SK-N-SH (cell line): ENCODE results near the gene SYNPR. TPM values are rescaled to one million over a fixed set of nuclear protein-coding genes. Genes with fewer than 3 reads are reported as not detected.

Experiments
- CTCF ChIA-PET: fragments of 300-600, 350-600 bp; formaldehyde crosslinking; extraction: SDS; loops from one replicate; lab custom pipeline; 2021; lab: Yijun Ruan, JAX
- POLR2A ChIA-PET: fragments of 350-600 bp; sonication (Branson Sonifier 250); formaldehyde crosslinking; extraction: SDS; loops from one replicate; lab custom pipeline; 2020; ENCODE audit warnings: antibody characterized with exemption, inconsistent platforms; lab: Yijun Ruan, JAX
- DNase-seq: peaks from one replicate; pipeline ENCODE4 v3.0.0; 2012
- H2AFZ ChIP-seq: fragments of 200-600 bp; sonication (generic); 2 replicates; pipeline ENCODE4 v1.8.1; 2016; ENCODE audit warnings: antibody characterized with exemption, mild to moderate bottlenecking, low read depth
- H3F3A ChIP-seq: fragments of 200-600 bp; sonication (generic); replicated peaks from 2 replicates; pipeline ENCODE3; 2016; ENCODE audit warnings: antibody characterized with exemption, mild to moderate bottlenecking; ENCODE audit not compliant: insufficient read depth
- H3K27ac ChIP-seq, 2 experiments: fragments of 200-500 bp in 1 of 2; fragments of 200-600 bp in 1 of 2; sonication (Bioruptor generic) in 1 of 2; sonication (generic), shearing (Covaris generic) in 1 of 2; 2 replicates each; pipeline versions ENCODE4 v1.5.1 to v1.6.1; 2014 to 2016; ENCODE audit warnings: low read depth in 2 of 2, inconsistent platforms in 1 of 2, low read length in 1 of 2, mild to moderate bottlenecking in 1 of 2, mixed read lengths in 1 of 2
- H3K27me3 ChIP-seq: fragments of 200-600 bp; sonication (generic), shearing (Covaris generic); 2 replicates; pipeline ENCODE4 v1.6.1; 2016; ENCODE audit warnings: mixed run types; ENCODE audit not compliant: insufficient read depth
- H3K36me3 ChIP-seq, 2 experiments: fragments of 200-500 bp in 1 of 2; fragments of 200-600 bp in 1 of 2; sonication (Bioruptor generic) in 1 of 2; sonication (generic) in 1 of 2; replicated peaks in 1 of 2; 2 replicates each; pipeline versions ENCODE3 to v1.5.1; 2014 to 2016; ENCODE audit warnings: low read length in 1 of 2, mild to moderate bottlenecking in 1 of 2; ENCODE audit not compliant: insufficient read depth in 2 of 2, control insufficient read depth in 1 of 2
- H3K4me1 ChIP-seq, 2 experiments: fragments of 200-500 bp in 1 of 2; fragments of 200-600 bp in 1 of 2; sonication (Bioruptor generic) in 1 of 2; sonication (generic), shearing (Covaris generic) in 1 of 2; 2 replicates each; pipeline versions ENCODE4 v1.5.1 to v1.6.1; 2014 to 2016; ENCODE audit warnings: low read depth in 1 of 2, low read length in 1 of 2, mixed run types in 1 of 2; ENCODE audit not compliant: insufficient read depth in 2 of 2, control insufficient read depth in 1 of 2
- H3K4me2 ChIP-seq: fragments of 200-600 bp; sonication (generic), shearing (Covaris generic); 2 replicates; pipeline ENCODE4 v1.6.1; 2017; ENCODE audit warnings: mixed run types
- H3K4me3 ChIP-seq, 2 experiments: fragments of 200-500 bp in 1 of 2; fragments of 200-600 bp in 1 of 2; sonication (Bioruptor generic) in 1 of 2; sonication (generic), shearing (Covaris generic) in 1 of 2; 2 replicates each; pipeline versions ENCODE4 v1.5.1 to v1.8.1; 2014 to 2016; ENCODE audit warnings: low read depth in 2 of 2, inconsistent platforms in 1 of 2, low read length in 1 of 2, mild to moderate bottlenecking in 1 of 2, mixed read lengths in 1 of 2, moderate library complexity in 1 of 2
- H3K79me2 ChIP-seq: fragments of 200-600 bp; sonication (generic); 2 replicates; pipeline ENCODE4 v1.8.1; 2017; ENCODE audit warnings: mild to moderate bottlenecking; ENCODE audit not compliant: insufficient read depth
- H3K9ac ChIP-seq: fragments of 200-600 bp; sonication (generic); 2 replicates; pipeline ENCODE4 v1.6.1; 2017; ENCODE audit warnings: mixed run types
- H3K9me2 ChIP-seq: fragments of 200-600 bp; sonication (generic); 2 replicates; pipeline ENCODE4 v1.6.1; 2017; ENCODE audit warnings: mixed run types
- H3K9me3 ChIP-seq: fragments of 200-600 bp; sonication (generic); 2 replicates; pipeline ENCODE4 v1.6.1; 2017; ENCODE audit warnings: mixed run types, mild to moderate bottlenecking, moderate library complexity
- H4K20me1 ChIP-seq: fragments of 200-600 bp; sonication (generic); 2 replicates; pipeline ENCODE4 v1.6.1; 2017; ENCODE audit warnings: mild to moderate bottlenecking, mixed run types; ENCODE audit not compliant: insufficient read depth
- CTCF ChIP-seq: fragments of 200-600 bp; sonication (generic); IDR thresholded peaks from 2 replicates; pipeline ENCODE4 v1.6.1; 2017; ENCODE audit warnings: antibody characterized with exemption, mild to moderate bottlenecking, moderate library complexity
- EZH2phosphoT487 ChIP-seq: fragments of 200-600 bp; sonication (generic); IDR thresholded peaks from 2 replicates; pipeline ENCODE4 v1.6.1; 2017; ENCODE audit warnings: low read depth, mixed run types, mild to moderate bottlenecking, antibody characterized with exemption, moderate library complexity, borderline replicate concordance
- GABPA ChIP-seq: IDR thresholded peaks from 2 replicates; pipeline ENCODE4 v1.4.0; 2012; ENCODE audit warnings: low read depth, mild to moderate bottlenecking
- NFIC ChIP-seq: IDR thresholded peaks from 2 replicates; pipeline ENCODE4 v1.4.0; 2012; ENCODE audit warnings: borderline replicate concordance
- SIN3A ChIP-seq: IDR thresholded peaks from 2 replicates; pipeline ENCODE4 v1.6.1; 2012; ENCODE audit warnings: low read depth, mild to moderate bottlenecking, low read length, moderate library complexity, borderline replicate concordance
- TAF1 ChIP-seq: IDR thresholded peaks from 2 replicates; pipeline ENCODE4 v1.6.1; 2012; ENCODE audit warnings: low read depth, mild to moderate bottlenecking, low read length, moderate library complexity, borderline replicate concordance
- TCF12 ChIP-seq: IDR thresholded peaks from 2 replicates; pipeline ENCODE4 v1.4.0; 2012
- YY1 ChIP-seq: IDR thresholded peaks from 2 replicates; pipeline ENCODE4 v1.4.0; 2012; ENCODE audit warnings: low read depth, mild to moderate bottlenecking
- ZBTB33 ChIP-seq: IDR thresholded peaks from 2 replicates; pipeline ENCODE4 v1.4.0; 2012; ENCODE audit warnings: low read depth, borderline replicate concordance
- WGBS: methylation state at CpG from one replicate; pipeline ENCODE4 v1.1.6; 2017; ENCODE audit warnings: low lambda C conversion rate; 5-methylcytosine and 5-hydroxymethylcytosine counted together
- polyA plus RNA-seq, 3 experiments: library from polyadenylated mRNA; depleted of rRNA; stranded (reverse); fragments of >200 nt; gene quantifications; 2 replicates each; pipeline ENCODE4 v1.2.3, GENCODE V29; 2012
- TF ChIP-seq, protein P1 (sequence below): fragments of 150-350 bp; IDR thresholded peaks from 2 replicates; pipeline ENCODE4 v1.6.1; 2016; ENCODE audit warnings: mild to moderate bottlenecking, low read depth, low read length

Gene SYNPR
- polyA plus RNA-seq, 1 of the 3 experiments (the other 2 are of a cell fraction): not detected

DNA sequence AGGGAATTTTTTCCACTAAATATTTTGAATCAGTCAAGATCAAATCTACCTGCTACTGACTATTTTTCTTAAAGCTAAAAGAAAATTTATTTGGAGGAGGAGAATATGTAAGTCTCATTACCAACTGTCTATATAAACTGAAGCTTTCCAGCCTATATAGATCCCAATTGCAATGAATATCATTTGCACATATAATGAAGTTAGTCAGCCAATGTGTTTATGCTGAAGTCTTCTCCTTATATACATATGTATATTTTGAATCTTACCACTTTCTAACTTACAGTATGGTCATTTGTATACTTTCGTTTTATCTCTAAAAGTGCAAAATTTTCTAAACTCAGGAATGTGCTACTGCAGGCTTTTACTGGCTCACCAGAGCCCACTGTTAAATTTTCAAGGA is 136.5 kb downstream of the SYNPR start:
- DNase-seq: no peak
- WGBS: 35% methylated on average over 1 of the region's 1 CpG
- POLR2A ChIA-PET: no interaction called here

GRCh38 chr3:63429905-63430304 is 151.8 kb downstream of the SYNPR start:
- CTCF ChIA-PET: interaction anchor here (1.1 kb wide), 1 partner anchor 9 kb away, joined by 3 read pairs; no protein-coding TSS in a partner anchor

More for the DNA sequence above, 136.5 kb downstream of the SYNPR start:
- TF ChIP-seq YY1 (no peak), TCF12 (no peak), ZBTB33 (no peak), EZH2phosphoT487 (no peak), SIN3A (no peak), GABPA (no peak), TAF1 (no peak)
- TF ChIP-seq, protein P1, sequence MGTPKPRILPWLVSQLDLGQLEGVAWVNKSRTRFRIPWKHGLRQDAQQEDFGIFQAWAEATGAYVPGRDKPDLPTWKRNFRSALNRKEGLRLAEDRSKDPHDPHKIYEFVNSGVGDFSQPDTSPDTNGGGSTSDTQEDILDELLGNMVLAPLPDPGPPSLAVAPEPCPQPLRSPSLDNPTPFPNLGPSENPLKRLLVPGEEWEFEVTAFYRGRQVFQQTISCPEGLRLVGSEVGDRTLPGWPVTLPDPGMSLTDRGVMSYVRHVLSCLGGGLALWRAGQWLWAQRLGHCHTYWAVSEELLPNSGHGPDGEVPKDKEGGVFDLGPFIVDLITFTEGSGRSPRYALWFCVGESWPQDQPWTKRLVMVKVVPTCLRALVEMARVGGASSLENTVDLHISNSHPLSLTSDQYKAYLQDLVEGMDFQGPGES: no peak
- TF ChIP-seq, all 33 proteins: peak for 0
- no peaks in the 10 kb centered on the region for H3K79me2 ChIP-seq
- no peaks in the 10 kb centered on the region for H4K20me1 ChIP-seq
- no peak overlapping the region for H3K9ac ChIP-seq
- no peak overlapping the region for H3K4me3 ChIP-seq
- H3K9me3 ChIP-seq: no peaks in the 10 kb centered on the region
- no peak overlapping the region for H2AFZ ChIP-seq
- H3K27ac ChIP-seq: no peak overlapping the region
- CTCF ChIA-PET: interaction anchor here (1.4 to 1.5 kb wide), 2 partner anchors 17 to 406 kb away, joined by 3 read pairs; no protein-coding TSS in a partner anchor
- no peak overlapping the region for H3K4me2 ChIP-seq
- H3K36me3 ChIP-seq: no peaks in the 10 kb centered on the region
- H3K4me1 ChIP-seq: no peaks in the 10 kb centered on the region
- H3F3A ChIP-seq: no peaks in the 10 kb centered on the region
- no peaks in the 10 kb centered on the region for H3K27me3 ChIP-seq
- no peaks in the 10 kb centered on the region for H3K9me2 ChIP-seq

More at GRCh38 chr3:63429905-63430304, 151.8 kb downstream of the SYNPR start:
- no peak overlapping the region for H3K4me3 ChIP-seq
- no peaks in the 10 kb centered on the region for H3K79me2 ChIP-seq
- TF ChIP-seq, protein P1: no peak
- TF ChIP-seq EZH2phosphoT487 (no peak), NFIC (peak; percentile 27; the same call in 1 of the 2 replicates), CTCF (no peak)
- no peaks in the 10 kb centered on the region for H3K27me3 ChIP-seq
- H3K9me3 ChIP-seq: no peaks in the 10 kb centered on the region
- no peaks in the 10 kb centered on the region for H3K9me2 ChIP-seq
- 37% methylated on average over 2 of the region's 2 CpGs for WGBS
- POLR2A ChIA-PET: no interaction called here
- no peak overlapping the region for H2AFZ ChIP-seq
- no peak overlapping the region for H3K9ac ChIP-seq
- no peak for DNase-seq
- H4K20me1 ChIP-seq: no peaks in the 10 kb centered on the region
- no peaks in the 10 kb centered on the region for H3F3A ChIP-seq
- no peak overlapping the region for H3K27ac ChIP-seq
- H3K4me2 ChIP-seq: no peak overlapping the region
- H3K4me1 ChIP-seq: peaks cover 0 to 2% of the 10 kb centered on the region in 2 experiments; a peak in 1 of 4 replicates
- no peaks in the 10 kb centered on the region for H3K36me3 ChIP-seq
